BJ (cell line): ENCODE data around the gene CHKB. TPM values are rescaled to one million over a fixed set of nuclear protein-coding genes. Genes with fewer than 3 reads are reported as not detected.

Experiments
- CTCF ChIA-PET: fragments of 350-600 bp; formaldehyde crosslinking; extraction: SDS; loops from one replicate; lab custom pipeline; 2021; ENCODE audit warnings: antibody characterized with exemption, inconsistent platforms; lab: Yijun Ruan, JAX
- POLR2A ChIA-PET: fragments of 300-600 bp; sonication (Branson Sonifier 250); formaldehyde crosslinking; extraction: SDS; loops from one replicate; lab custom pipeline; 2021; ENCODE audit warnings: antibody characterized with exemption; lab: Charles Lee
- DNase-seq: peaks from one replicate; pipeline ENCODE4 v3.0.0-alpha.2; 2011; ENCODE audit warnings: low read depth
- H3K27me3 ChIP-seq: 2 replicates; pipeline ENCODE4 v1.6.0; 2011; ENCODE audit warnings: low read length; ENCODE audit not compliant: control insufficient read depth, insufficient read depth
- H3K36me3 ChIP-seq: 2 replicates; pipeline ENCODE4 v1.5.1; 2011; ENCODE audit warnings: low read length; ENCODE audit not compliant: control insufficient read depth, insufficient read depth
- H3K4me3 ChIP-seq: 2 replicates; pipeline ENCODE4 v1.5.1; 2011; ENCODE audit warnings: low read depth, mild to moderate bottlenecking, control low read depth, low read length
- polyA plus RNA-seq: library from polyadenylated mRNA; depleted of rRNA; stranded (reverse); fragments of >200 nt; gene quantifications from 2 replicates; pipeline ENCODE4 v1.2.3, GENCODE V29; 2011
- TF ChIP-seq, protein P1 (sequence below): IDR thresholded peaks from 2 replicates; pipeline ENCODE4 v1.5.1; 2011; ENCODE audit warnings: low read depth, mild to moderate bottlenecking, control low read depth, inconsistent platforms, low read length, moderate library complexity; ENCODE audit not compliant: insufficient read depth

CHKB gene
- polyA plus RNA-seq, 1 experiment, result 51.2 TPM

DNA sequence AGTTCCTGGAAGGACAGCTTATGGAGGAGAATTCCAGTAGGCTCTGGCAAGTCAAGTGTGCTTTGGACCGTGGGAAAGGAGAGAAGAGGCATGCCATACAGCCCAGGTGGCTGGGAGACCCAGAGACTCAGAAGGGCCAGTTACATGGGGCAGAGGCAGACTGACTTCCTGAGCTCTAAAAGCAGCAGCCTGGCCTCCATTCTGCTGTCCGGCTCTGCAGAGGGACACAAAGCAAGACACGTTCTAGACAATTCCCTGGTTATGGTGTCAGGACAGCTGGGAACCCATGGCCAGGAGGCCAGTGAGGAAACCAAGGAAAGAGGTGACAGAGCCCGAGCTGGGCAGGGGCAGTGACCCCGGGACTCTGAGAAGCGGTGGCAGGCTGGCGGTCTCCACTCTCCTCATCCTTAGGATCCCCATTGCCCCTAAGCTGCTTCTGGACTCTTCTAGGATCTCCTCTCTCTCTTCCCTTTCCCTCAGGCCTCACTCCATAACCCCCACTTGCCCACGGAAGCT lies 7.2 kb downstream of the CHKB start:
- no peak for DNase-seq
- TF ChIP-seq, protein P1, sequence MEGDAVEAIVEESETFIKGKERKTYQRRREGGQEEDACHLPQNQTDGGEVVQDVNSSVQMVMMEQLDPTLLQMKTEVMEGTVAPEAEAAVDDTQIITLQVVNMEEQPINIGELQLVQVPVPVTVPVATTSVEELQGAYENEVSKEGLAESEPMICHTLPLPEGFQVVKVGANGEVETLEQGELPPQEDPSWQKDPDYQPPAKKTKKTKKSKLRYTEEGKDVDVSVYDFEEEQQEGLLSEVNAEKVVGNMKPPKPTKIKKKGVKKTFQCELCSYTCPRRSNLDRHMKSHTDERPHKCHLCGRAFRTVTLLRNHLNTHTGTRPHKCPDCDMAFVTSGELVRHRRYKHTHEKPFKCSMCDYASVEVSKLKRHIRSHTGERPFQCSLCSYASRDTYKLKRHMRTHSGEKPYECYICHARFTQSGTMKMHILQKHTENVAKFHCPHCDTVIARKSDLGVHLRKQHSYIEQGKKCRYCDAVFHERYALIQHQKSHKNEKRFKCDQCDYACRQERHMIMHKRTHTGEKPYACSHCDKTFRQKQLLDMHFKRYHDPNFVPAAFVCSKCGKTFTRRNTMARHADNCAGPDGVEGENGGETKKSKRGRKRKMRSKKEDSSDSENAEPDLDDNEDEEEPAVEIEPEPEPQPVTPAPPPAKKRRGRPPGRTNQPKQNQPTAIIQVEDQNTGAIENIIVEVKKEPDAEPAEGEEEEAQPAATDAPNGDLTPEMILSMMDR, result no peak; the same call in 1 of the 2 replicates
- CTCF ChIA-PET, result interaction anchor here (1.0 to 2.7 kb wide), 9 partner anchors 10 to 121 kb away, joined by 3 to 20 read pairs (median 4); partner anchors contain the start of gene SYCE3

DNA sequence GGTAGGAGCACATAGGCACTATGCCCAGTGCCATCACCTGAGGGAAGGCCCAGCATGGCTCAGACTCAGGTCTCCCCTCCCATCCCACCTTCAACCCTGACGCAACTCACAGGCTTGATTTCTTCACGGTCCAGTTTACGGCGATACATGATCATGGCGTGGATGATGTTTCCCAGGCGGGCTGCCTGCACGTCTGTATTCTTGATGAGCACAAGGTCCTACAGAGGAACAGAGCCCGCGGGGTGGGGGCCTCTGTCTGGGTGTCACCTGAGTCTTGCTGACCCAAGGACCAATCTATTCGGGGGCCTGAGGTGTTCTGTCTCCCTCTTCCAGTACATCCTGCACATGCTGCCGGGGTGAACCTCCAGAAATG lies 8.3 kb downstream of the CHKB start:
- ChIA-PET POLR2A (no interaction called here), CTCF (interaction anchor here (0.6 to 1.6 kb wide), 4 partner anchors 9 to 116 kb away, joined by 3 to 7 read pairs (median 4); partner anchors contain the start of gene SYCE3)
- Histone ChIP-seq H3K27me3 (no peaks in the 10 kb centered on the region), H3K36me3 (peaks cover 4% of the 10 kb centered on the region), H3K4me3 (no peak overlapping the region)
- DNase-seq, result no peak
- TF ChIP-seq, protein P1, result no peak

More for the DNA sequence above, 7.2 kb downstream of the CHKB start:
- H3K4me3 ChIP-seq, result no peak overlapping the region
- POLR2A ChIA-PET, result no interaction called here
- peaks cover 8% of the 10 kb centered on the region for H3K36me3 ChIP-seq
- no peaks in the 10 kb centered on the region for H3K27me3 ChIP-seq

DNA sequence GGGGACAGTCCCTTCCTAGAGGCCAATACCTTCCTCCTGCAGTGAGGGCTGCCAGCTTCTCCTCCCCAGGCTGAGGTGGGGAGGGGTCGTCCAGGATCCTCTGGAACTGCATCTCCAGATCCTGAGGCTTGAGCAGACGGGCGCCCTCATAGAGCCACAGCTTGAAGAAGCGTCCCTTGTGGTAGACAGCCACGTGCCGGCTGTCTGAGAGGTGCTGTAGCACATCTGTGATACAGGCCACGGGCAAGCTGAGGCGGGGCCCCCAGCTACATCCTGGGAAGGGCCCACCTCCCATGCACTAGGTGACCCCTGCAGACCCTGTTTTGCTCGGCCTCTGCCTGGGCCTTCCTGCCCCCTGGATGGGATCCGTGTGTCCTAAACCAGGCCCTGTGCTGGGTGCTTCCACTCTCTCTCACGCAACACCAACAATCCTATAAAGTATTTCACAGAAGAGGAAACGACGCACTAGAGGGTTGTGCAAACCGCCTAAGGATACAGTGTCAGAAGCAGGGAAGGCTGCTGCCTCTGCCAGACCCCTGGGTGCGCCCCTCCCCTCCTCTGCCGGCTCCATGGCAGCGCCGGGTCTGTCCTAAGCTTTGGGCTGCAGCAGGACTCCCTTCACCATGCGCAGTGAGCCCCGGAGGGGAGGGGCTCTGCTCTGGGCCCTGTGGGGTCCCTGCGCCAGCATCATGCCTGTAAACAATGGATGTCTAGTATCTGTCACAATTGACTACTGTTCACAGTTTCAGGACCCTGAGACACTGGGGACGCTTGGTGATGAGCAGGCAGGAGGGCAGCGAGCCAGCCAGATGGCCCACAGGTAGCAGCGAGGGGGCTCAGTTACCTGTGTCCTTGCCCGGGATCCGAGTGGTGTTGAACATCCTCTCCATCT lies 8.9 kb downstream of the CHKB start:
- H3K36me3 ChIP-seq, result peaks cover 1% of the 10 kb centered on the region; the same call in 1 of the 2 replicates

DNA sequence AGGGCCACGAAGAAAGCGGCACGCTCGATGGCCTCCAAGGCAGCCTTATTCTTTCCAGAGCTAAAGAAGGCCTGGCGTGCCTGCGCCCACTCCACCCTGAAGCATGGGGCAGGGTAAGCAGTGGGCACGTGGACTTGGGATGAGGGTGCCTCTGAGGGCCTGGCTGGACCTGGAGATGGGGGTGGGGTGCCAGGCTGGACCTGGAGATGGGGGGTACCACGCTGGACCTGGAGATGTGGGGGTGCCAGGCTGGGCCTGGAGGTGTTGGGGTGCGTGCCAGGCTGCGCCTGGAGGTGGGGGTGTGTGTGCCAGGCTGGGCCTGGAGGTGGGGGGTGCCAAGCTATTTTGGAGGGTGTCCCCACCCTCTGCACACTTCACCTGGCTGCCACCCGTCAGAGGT lies 9.7 kb downstream of the CHKB start:
- no peaks in the 10 kb centered on the region for H3K27me3 ChIP-seq
- peaks cover 1% of the 10 kb centered on the region; the same call in 1 of the 2 replicates for H3K36me3 ChIP-seq
- ChIA-PET POLR2A (no interaction called here), CTCF (interaction anchor here (1.7 to 2.7 kb wide), 2 partner anchors 10 to 47 kb away, joined by 4 to 18 read pairs; partner anchors contain the start of genes SCO2 and SYCE3)
- DNase-seq, result no peak
- TF ChIP-seq, protein P1, result no peak
- H3K4me3 ChIP-seq, result no peak overlapping the region

More for the DNA sequence above, 8.9 kb downstream of the CHKB start:
- ChIA-PET POLR2A (no interaction called here), CTCF (interaction anchor here (1.2 to 2.7 kb wide), 4 partner anchors 11 to 48 kb away, joined by 4 to 18 read pairs (median 6); partner anchors contain the start of genes SCO2 and SYCE3)
- H3K27me3 ChIP-seq, result no peaks in the 10 kb centered on the region
- no peak overlapping the region for H3K4me3 ChIP-seq
- DNase-seq, result no peak
- TF ChIP-seq, protein P1, result no peak
